NT2/D1 (cell line): ENCODE results near the gene ENSA.

Source experiments
- SUZ12 ChIP-seq: IDR thresholded peaks from 2 replicates; pipeline ENCODE4 v1.6.1; 2011; ENCODE audit not compliant: insufficient read length, insufficient read depth; ENCODE audit errors: extremely low read depth
- YY1 ChIP-seq: IDR thresholded peaks from 2 replicates; pipeline ENCODE4 v1.6.1; 2011; ENCODE audit not compliant: insufficient read length, insufficient read depth
- ZNF274 ChIP-seq: IDR thresholded peaks from 2 replicates; pipeline ENCODE4 v1.6.1; 2011; ENCODE audit warnings: mild to moderate bottlenecking, low read depth, low read length

DNA sequence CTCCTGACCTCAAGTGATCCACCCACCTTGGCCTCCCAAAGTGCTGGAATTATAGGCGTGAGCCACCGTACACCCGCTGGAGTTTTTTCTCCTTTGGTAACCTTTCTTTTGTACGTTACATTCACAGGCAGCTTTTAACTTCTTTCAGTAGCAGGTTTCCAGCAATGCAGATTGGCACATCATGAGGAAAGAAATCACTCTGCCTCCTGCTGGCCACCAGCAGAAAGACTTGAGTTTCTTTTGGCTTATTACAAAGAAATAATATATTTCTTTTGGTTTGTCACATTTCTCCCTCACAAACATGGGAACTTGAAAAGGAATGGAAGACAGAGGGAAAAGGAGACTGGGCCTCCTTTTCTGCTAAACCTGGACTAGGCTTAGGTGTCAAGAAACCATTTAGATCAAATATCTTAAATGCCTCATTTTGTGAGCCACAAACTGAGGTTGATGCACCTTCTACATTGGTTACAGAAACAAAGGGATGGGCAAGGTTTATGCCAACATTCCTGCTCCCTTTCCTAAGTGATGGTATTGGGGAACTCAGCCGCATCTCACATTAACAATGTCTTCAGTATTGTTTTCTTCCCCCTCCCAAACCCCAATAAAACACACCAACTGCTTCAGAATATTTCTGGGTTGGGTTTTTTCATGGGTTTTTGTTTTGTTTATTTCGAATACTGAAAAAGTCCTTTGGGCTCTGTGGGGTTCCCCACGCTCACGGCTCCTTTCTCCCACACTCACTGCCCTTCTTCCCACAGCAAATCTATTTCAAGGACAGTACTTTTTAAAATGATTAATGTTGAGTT, 7.7 kb downstream of the ENSA start:
- TF ChIP-seq SUZ12 (no peak), YY1 (no peak), ZNF274 (no peak)
